Measurements from ENCODE around the gene ACOX1. TPM values are rescaled to one million over a fixed set of nuclear protein-coding genes. Genes with fewer than 3 reads are reported as not detected.

ACOX1 gene
- total and polyA plus RNA-seq, 2 of the 13 experiments (the other 11 are each of a cell fraction or from before 2014, with no cell fraction given): 86.4 to 120 TPM

DNA sequence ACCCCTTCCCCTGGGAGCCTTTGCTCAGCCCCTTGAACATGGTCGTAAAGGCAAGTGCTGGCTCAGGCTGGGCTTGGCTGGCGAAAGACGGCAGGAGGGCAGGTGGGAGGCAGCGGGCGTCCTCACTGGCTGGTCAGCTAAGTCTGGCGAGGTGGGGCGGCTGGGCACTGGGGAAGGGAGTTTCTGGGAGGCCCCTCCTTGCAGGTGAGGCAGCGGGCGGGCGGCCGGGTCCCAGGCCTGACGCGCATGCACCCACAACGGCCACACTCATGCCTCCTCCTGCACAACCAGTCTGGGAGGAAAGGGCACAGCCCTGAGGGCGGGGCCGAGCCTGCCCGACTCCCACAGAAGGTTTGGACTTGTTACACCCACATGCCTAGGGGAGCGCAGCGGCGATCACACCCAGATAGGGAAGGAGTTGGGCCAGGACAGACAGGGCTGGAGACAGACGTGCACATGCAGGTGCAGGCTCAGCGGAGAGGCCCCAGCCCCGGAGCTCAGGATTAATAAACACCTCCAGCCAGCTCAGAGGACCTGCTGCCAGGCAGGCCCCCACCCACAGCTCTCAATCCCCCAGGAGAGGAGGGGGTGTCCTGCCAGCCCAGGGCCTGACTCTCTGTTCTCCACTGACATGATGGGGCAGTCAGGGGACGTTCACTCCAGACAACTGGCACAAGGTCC lies 48.3 kb upstream of the ACOX1 start, which contains the start of gene EVPL (continued):
- no peak for TF ChIP-seq SMARCC2 (IDR thresholded peaks at IDR 0.05)
- TF ChIP-seq GATAD1 (CRISPR knock-in tag; IDR thresholded peaks at IDR 0.05): no peak
- no peak; the same call in 1 of the 2 replicates for TF ChIP-seq ZNF138 (CRISPR knock-in tag; IDR thresholded peaks at IDR 0.05; ENCODE audit: low read depth)
- peak; percentile 63; the same call in 1 of the 2 replicates for TF ChIP-seq TAF1 (CRISPR knock-in tag; IDR thresholded peaks at IDR 0.05)
- TF ChIP-seq SIN3B (IDR thresholded peaks at IDR 0.05; ENCODE audit: low read length): no peak
- no peak for TF ChIP-seq CREM (IDR thresholded peaks at IDR 0.05)
- no peak for TF ChIP-seq CREM (CRISPR knock-in tag; IDR thresholded peaks at IDR 0.05)
- no peak for TF ChIP-seq ZNF180 (CRISPR knock-in tag; IDR thresholded peaks at IDR 0.05; ENCODE audit: borderline replicate concordance, low read depth)
- TF ChIP-seq ZSCAN20 (CRISPR knock-in tag; IDR thresholded peaks at IDR 0.05; ENCODE audit: borderline replicate concordance): no peak
- TF ChIP-seq ZNF703 (CRISPR knock-in tag; IDR thresholded peaks at IDR 0.05; ENCODE audit: borderline replicate concordance): no peak
- TF ChIP-seq, protein P1, sequence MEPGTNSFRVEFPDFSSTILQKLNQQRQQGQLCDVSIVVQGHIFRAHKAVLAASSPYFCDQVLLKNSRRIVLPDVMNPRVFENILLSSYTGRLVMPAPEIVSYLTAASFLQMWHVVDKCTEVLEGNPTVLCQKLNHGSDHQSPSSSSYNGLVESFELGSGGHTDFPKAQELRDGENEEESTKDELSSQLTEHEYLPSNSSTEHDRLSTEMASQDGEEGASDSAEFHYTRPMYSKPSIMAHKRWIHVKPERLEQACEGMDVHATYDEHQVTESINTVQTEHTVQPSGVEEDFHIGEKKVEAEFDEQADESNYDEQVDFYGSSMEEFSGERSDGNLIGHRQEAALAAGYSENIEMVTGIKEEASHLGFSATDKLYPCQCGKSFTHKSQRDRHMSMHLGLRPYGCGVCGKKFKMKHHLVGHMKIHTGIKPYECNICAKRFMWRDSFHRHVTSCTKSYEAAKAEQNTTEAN (CRISPR knock-in tag; conservative IDR thresholded peaks at IDR 0.05): peak; percentile 67; the same call in 1 of the 2 replicates
- TF ChIP-seq YY1 (IDR thresholded peaks at IDR 0.05; ENCODE audit: insufficient read depth, insufficient replicate concordance, low read depth, low read length): no peak
- TF ChIP-seq ZNF552 (CRISPR knock-in tag; IDR thresholded peaks at IDR 0.05; ENCODE audit: borderline replicate concordance): no peak
- TF ChIP-seq NR2C2 (CRISPR knock-in tag; IDR thresholded peaks at IDR 0.05; ENCODE audit: borderline replicate concordance): peak; percentile 26; the same call in 1 of the 2 replicates
- no peak for TF ChIP-seq MAZ (IDR thresholded peaks at IDR 0.05; ENCODE audit: borderline replicate concordance, low read depth, low read length)
- TF ChIP-seq MAZ (CRISPR knock-in tag; IDR thresholded peaks at IDR 0.05; ENCODE audit: low read depth): peak; percentile 75
- 0 out of 2 replicates have a peak, but pooled peaks have one; percentile 16 for TF ChIP-seq GZF1 (CRISPR knock-in tag; IDR thresholded peaks at IDR 0.05)
- TF ChIP-seq, protein P2, sequence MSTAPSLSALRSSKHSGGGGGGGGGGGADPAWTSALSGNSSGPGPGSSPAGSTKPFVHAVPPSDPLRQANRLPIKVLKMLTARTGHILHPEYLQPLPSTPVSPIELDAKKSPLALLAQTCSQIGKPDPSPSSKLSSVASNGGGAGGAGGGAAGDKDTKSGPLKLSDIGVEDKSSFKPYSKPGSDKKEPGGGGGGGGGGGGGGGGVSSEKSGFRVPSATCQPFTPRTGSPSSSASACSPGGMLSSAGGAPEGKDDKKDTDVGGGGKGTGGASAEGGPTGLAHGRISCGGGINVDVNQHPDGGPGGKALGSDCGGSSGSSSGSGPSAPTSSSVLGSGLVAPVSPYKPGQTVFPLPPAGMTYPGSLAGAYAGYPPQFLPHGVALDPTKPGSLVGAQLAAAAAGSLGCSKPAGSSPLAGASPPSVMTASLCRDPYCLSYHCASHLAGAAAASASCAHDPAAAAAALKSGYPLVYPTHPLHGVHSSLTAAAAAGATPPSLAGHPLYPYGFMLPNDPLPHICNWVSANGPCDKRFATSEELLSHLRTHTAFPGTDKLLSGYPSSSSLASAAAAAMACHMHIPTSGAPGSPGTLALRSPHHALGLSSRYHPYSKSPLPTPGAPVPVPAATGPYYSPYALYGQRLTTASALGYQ (CRISPR knock-in tag; IDR thresholded peaks at IDR 0.05): no peak
- TF ChIP-seq ASH2L (IDR thresholded peaks at IDR 0.05; ENCODE audit: insufficient read length, low read depth, low read length): no peak
- no peak for TF ChIP-seq ZNF589 (CRISPR knock-in tag; conservative IDR thresholded peaks at IDR 0.05)
- TF ChIP-seq ZFP37 (CRISPR knock-in tag; IDR thresholded peaks at IDR 0.05; ENCODE audit: borderline replicate concordance): no peak
- no peak for TF ChIP-seq PCBP2 (optimal IDR thresholded peaks at IDR 0.05; ENCODE audit: low read depth, low read length, poor library complexity, severe bottlenecking)
- TF ChIP-seq YEATS4 (CRISPR knock-in tag; IDR thresholded peaks at IDR 0.05; ENCODE audit: borderline replicate concordance): peak; percentile 69; the same call in 1 of the 2 replicates
- TF ChIP-seq ZNF558 (CRISPR knock-in tag; IDR thresholded peaks at IDR 0.05; ENCODE audit: borderline replicate concordance): peak; percentile 75
- TF ChIP-seq CBFB (CRISPR knock-in tag; IDR thresholded peaks at IDR 0.05): no peak
- TF ChIP-seq ZNF781 (CRISPR knock-in tag; IDR thresholded peaks at IDR 0.05; ENCODE audit: borderline replicate concordance, not compliant biosample characterization): peak; percentile 49
- TF ChIP-seq, protein P3, sequence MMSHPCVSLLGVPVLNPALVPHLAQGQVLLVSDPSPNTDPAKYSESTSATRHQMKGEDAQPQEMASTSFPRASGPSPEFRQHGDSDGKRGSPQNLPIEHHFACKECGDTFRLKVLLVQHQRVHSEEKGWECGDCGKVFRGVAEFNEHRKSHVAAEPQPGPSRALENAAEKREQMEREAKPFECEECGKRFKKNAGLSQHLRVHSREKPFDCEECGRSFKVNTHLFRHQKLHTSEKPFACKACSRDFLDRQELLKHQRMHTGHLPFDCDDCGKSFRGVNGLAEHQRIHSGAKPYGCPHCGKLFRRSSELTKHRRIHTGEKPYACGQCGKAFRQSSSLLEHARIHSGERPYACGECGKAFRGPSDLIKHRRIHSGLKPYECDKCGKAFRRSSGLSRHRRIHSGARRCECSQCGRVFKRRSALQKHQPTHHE (CRISPR knock-in tag; IDR thresholded peaks at IDR 0.05; ENCODE audit: borderline replicate concordance): peak; percentile 76; the same call in 1 of the 2 replicates
